GM18499 (cell line): ENCODE results near the gene TRAPPC2L.

Experiments used
- ATAC-seq: cut with Tn5 transposase; IDR thresholded peaks from one replicate; pipeline ENCODE4 v1.9.1; 2021; ENCODE audit warnings: moderate number of reproducible peaks; ENCODE audit not compliant: insufficient read depth, unreplicated experiment

TRAPPC2L gene

GRCh38 chr16:88903267-88903666 is 46.3 kb downstream of the TRAPPC2L start:
- no peak for ATAC-seq

GRCh38 chr16:88904676-88905365 is 47.9 kb downstream of the TRAPPC2L start:
- ATAC-seq: no peak

- ATAC-seq: no peak
Observed at GRCh38 chr16:88905563-88905962, 48.6 kb downstream of the TRAPPC2L start.

GRCh38 chr16:88906020-88906419 is 49.1 kb downstream of the TRAPPC2L start:
- ATAC-seq: no peak

DNA sequence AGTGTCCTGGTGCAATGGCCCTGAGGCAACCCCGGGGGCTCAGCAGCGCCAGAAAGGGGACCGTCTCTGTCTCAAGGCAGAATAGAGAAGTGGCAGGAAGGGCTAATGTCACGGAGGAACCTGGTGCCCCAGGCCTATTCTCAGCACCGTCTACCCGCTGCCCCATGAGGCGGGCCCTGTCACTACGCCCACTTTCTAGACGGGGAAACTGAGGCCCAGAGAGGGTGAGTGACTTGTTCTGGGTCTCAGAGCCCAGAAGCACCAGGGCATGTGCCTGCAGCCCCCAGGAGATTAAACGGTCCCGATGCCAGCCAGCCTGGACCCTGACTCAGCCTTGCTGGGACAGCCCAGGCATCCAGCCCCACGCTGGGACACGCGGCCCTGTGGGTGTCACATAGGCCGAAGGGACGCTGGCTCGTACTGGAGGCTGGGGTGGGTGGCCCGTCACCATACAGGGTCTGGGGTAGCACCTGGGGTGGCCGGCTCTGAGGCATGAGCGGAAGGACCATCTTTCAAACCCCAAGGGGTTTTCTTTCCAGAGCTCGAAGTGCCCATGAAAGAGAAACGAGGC is 49.7 kb downstream of the TRAPPC2L start:
- no peak for ATAC-seq

- no peak for ATAC-seq
Observed at GRCh38 chr16:88907768-88908167, 50.8 kb downstream of the TRAPPC2L start.

DNA sequence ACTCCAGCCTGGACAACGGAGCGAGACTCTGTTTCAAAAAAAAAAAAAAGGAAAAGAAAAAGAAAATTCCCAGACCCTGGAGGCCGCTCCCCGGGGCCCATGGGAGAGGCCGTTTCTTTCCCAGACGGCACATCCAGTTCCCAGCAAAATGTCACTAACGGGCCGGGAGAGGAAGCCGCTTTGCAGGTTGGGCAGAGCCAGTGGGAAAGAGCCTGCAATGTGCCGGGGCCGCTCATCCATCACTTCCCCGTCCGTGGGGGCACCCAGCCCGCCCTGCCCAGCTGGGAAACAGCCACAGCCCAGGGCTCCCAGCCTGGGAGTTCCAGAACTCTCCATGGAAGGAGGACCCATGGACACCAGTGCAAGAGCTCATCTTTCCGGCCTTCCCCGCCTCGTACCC is 51.4 kb downstream of the TRAPPC2L start:
- no peak for ATAC-seq

DNA sequence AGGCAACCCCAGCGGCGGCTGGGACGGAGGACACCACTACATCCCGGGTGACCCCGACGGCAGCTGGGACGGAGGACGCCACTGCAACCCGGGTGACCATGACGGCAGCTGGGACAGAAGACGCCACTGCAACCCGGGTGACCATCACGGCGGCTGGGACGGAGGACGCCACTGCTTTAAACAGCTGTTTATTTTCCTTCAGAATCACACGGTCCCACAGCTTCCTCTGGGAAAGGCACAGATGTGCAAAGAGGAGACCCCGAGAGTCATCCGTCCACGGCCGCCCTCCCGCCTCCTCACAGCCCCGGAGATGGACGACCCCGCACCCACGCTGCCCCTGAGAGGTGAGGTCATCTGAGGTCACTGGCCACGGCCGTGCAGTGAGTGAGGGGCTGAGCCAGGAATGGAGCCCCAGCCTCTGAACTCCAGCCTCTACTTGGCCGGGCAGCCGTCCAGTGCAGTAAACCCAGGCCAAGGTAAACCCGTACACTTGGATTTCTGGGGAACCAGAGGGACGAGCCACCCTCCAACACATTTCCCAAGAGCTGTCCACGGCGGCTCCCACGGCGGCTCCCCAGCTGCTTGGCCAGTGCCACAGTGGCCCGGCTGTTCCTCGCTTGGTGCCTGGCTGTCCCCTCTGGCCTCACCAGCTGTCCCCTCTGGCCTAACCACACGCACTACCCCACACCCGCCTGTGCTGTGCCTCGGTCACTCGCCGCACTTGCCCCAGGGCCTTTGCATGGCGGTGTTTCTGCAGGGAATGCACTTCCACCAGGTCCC is 52.7 kb downstream of the TRAPPC2L start:
- no peak for ATAC-seq

GRCh38 chr16:88910284-88911135 is 53.6 kb downstream of the TRAPPC2L start:
- no peak for ATAC-seq

DNA sequence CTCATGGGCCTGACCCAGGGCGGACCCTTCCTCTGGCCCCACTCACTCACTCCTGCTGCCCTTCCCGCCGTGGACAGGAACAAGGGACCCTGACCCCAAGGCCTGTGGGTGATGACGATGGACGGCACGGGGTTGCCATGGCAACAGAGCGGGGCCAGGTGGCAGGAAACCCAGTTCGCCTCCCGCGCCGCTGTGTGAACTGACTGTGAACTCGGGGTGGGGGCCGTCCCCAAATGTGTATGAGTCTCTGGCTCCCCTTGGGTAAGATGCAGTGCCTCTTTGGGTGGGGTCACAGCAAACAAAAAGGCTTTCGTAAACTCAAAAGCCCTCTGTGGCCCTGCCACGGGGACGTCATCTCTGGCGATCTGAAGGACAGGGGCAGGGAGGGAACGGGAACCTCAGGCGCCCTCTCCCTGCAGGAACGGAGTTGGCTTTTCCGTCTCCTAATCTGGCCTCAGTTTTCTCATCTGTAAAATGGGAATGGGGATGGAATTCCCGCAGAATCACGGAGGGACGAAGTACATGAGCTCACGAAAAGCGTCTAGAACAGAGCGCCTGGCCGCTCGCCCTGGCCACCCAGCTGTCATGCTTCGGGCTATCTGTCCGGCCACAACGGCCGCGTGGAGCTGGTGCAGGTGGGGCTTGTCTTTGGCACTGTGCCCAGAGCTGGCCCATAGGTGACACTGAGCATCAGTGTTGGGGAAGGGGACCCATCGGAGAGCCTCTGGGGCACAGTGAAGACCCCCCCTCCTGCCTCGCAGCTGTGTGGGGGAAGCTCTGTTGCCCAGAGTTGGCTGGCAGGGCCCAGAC is 54.4 kb downstream of the TRAPPC2L start:
- no peak for ATAC-seq

DNA sequence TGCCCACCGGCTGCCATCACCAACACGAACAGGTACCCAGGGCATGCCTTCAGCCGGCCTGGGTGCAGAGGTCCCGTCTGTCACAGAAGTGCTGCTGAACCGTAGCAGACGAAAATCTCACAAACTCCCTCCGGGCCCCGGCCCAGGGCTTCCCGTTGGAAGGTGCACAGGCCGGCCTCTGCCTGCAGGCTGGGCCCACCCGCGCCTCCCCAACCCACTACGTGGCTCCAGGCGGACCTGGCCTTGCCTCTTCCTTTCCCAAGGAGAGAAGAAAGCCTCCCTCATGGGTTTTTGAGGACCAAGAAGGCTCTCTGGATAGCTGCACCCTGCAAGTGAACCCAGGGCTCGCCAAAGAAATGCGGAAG is 55.0 kb downstream of the TRAPPC2L start:
- ATAC-seq: no peak
